Renal pelvis (tissue), 4 donors: ENCODE results near the gene BLMH. TPM values are rescaled to one million over a fixed set of nuclear protein-coding genes. Genes with fewer than 3 reads are reported as not detected.
"Not testable (repeated sequence)": the region's sequence is repeated elsewhere in the genome, so short reads cannot be mapped to it uniquely, and the experiment has no call there.

Experiments
- DNase-seq: peaks from one replicate; pipeline ENCODE4 v3.0.0-alpha.2; 2013
- polyA plus RNA-seq, 3 donors: library from polyadenylated mRNA; unstranded; fragments of 120-200 nt; gene quantifications; one replicate each; pipeline ENCODE4 v1.2.1, GENCODE V29; 2013; ENCODE audit not compliant: insufficient read length in 3 of 3

The BLMH gene
- polyA plus RNA-seq, 3 donors = 79.7 to 91.5 (median 82.6) TPM

- DNase-seq = no peak
Observed at GRCh38 chr17:30210901-30211300, 80.8 kb downstream of the BLMH start.

GRCh38 chr17:30210366-30210765, 81.4 kb downstream of the BLMH start:
- DNase-seq = no peak

- DNase-seq = no peak
Observed at GRCh38 chr17:30209930-30210329, 81.8 kb downstream of the BLMH start.

- no peak for DNase-seq
Observed at GRCh38 chr17:30208214-30208613, 83.5 kb downstream of the BLMH start.

- no peak for DNase-seq
Observed at GRCh38 chr17:30207655-30208054, 84.1 kb downstream of the BLMH start.

GRCh38 chr17:30203471-30203981, 88.2 kb downstream of the BLMH start:
- no peak for DNase-seq

GRCh38 chr17:30200656-30201055, 91.1 kb downstream of the BLMH start:
- not testable (repeated sequence) for DNase-seq

DNA sequence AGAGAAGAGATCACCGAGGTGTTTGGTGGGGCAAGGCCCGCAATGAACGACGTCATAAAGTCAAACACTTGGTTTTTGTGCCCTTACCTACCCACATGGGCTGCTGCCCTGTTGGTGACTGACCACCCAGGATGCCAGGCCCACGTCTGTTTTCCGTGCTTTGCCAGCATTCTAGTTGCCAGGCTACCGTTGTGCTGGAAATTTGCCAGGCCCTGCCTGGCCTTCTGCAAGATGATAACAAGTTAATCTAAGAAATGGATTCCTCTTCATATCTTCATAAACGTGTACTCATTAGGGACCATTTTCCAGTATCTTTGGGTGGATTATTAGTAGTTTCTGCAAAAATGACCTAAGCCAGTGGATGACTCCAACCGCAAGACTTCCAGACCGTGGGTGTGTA, 91.6 kb downstream of the BLMH start:
- DNase-seq = no peak

GRCh38 chr17:30199600-30199999, 92.1 kb downstream of the BLMH start:
- no peak for DNase-seq

Other genes with a start within 250 kb of the BLMH start
- gene NSRP1, start 175.1 kb downstream of the BLMH start, polyA plus RNA-seq = 10 to 100 TPM; 35.1 to 42.2 (median 37.8) TPM
- gene SLC6A4, start 56.2 kb downstream of the BLMH start, polyA plus RNA-seq = under 1 TPM; 0.66 to 0.90 (median 0.71) TPM
- under 1 TPM; 0.56 to 0.81 (median 0.61) TPM for gene TMIGD1, start 42.1 kb upstream of the BLMH start, polyA plus RNA-seq
- 10 to 100 TPM; 86.8 to 91.6 (median 88.9) TPM for gene CPD, start 87.0 kb upstream of the BLMH start, polyA plus RNA-seq
- 10 to 100 TPM; 45.7 to 53.1 (median 50.8) TPM for gene GOSR1, start 185.5 kb upstream of the BLMH start, polyA plus RNA-seq